ENCODE results near the gene SHISAL1.

SHISAL1 gene

GRCh38 chr22:44197271-44197670 is 115.5 kb downstream of the SHISAL1 start:
- in situ Hi-C loops (cut with HindIII; ENCODE audit: low sequenced_read_pairs), result no loop called here

GRCh38 chr22:44196731-44197131 is 116.0 kb downstream of the SHISAL1 start:
- in situ Hi-C loops (cut with HindIII; ENCODE audit: low sequenced_read_pairs), result no loop called here

DNA sequence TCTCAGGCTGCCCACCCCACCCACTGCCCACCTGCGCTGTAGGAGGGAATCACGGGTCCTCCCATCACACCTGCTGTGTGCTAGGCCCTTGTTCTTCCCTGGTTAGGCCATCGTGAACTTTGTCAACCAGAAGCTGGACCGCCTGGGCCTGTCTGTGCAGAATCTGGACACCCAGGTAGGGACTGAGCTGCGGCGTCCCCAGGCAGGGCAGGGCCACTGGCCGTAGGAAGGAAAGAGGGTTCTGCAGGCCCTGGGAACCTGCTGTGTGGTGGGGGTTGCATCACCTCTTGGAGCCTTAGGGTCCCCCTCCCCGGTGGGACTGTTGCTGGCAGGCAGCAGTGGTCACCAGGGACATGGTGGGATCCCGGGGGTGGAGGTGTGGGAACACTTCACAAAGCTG is 116.5 kb downstream of the SHISAL1 start:
- in situ Hi-C loops (cut with HindIII; ENCODE audit: low sequenced_read_pairs), result no loop called here

GRCh38 chr22:44195189-44195871 is 117.4 kb downstream of the SHISAL1 start:
- in situ Hi-C loops (cut with HindIII; ENCODE audit: low sequenced_read_pairs), result no loop called here

GRCh38 chr22:44194569-44194968 is 118.2 kb downstream of the SHISAL1 start:
- in situ Hi-C loops (cut with HindIII; ENCODE audit: low sequenced_read_pairs), result no loop called here
